NCI-H1694 (cell line): ENCODE measurements around the gene ZFAND4.
"Not testable (repeated sequence)": the region's sequence is repeated elsewhere in the genome, so short reads cannot be mapped to it uniquely, and the experiment has no call there.

Experiments
- DNase-seq: peaks from one replicate; lab custom pipeline; 2025; lab: John Stamatoyannopoulos, UW

Gene ZFAND4

GRCh38 chr10:45672181-45673073 lies at the start of gene ZFAND4:
Gene ZFAND4, minus strand, starts transcription at chr10:45672772. Its CDS starts 9,047 bp downstream, at chr10:45663725.
- DNase-seq = peak; percentile 65

DNA sequence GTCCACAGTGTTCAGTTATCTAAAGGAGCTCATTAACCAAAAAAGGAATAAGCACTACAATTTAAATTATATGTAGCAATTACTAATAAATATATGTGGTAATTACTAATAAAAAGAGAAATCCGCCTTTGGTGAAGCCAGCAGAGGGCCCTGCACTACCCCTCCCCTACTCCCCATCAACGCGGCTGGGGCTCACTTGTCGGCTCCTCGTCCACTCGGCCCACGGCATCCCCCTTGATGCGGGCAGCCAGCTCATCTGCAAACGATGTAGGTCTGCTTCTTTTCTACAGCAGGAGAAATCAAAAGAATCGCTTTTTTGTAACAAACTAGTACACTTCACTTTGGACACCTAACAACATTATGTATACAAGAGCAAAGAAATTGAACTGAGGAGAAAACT lies 48.9 kb upstream of the ZFAND4 start:
- DNase-seq = not testable (repeated sequence)

DNA sequence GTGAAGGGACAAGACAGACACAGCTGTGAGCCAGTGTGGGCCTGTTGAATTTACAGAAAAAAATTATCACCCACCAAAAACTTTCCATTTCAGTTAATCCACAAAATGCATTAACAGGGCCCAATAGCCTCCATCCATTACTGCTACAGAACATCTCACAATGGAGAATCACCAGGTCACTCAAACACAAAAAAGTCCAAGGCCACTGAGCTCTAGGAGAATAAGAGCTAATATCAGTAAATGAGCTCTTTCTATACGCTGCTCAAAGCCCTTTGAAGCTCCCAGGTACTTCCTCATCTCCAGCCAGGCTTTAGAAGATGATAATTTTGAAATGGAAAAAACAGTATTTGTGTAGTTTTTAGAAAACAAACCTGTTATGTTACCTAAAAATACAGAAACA lies 45.1 kb upstream of the ZFAND4 start:
- DNase-seq = not testable (repeated sequence)

DNA sequence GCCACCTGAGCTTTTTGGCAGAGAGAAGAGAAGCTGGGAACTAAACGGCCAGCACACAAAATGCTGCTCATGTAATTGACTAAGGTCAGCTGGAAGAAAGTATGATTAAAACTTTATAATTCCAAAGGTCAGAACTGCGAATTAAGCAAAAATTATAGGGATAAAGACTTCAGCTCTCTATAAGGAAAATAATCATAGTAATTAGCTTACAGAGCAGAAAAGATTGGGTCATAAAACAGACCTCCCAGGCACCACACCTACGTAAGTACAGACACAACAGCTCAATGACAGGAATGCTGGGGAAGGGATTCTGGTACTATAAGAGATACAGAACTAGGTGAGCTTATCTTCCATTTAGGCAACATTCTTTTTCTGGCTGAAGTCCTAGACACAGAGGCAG lies 44.5 kb upstream of the ZFAND4 start:
- not testable (repeated sequence) for DNase-seq

GRCh38 chr10:45711223-45711622 lies 38.7 kb upstream of the ZFAND4 start:
- DNase-seq = not testable (repeated sequence)

GRCh38 chr10:45710200-45710796 lies 37.7 kb upstream of the ZFAND4 start:
- not testable (repeated sequence) for DNase-seq

- not testable (repeated sequence) for DNase-seq
Measured at GRCh38 chr10:45678467-45678866, 5.9 kb upstream of the ZFAND4 start.

- DNase-seq = no peak
Measured at GRCh38 chr10:45675388-45675787, 2.8 kb upstream of the ZFAND4 start.

- DNase-seq = no peak
Measured at GRCh38 chr10:45673074-45673648, 589 bp upstream of the ZFAND4 start.

DNA sequence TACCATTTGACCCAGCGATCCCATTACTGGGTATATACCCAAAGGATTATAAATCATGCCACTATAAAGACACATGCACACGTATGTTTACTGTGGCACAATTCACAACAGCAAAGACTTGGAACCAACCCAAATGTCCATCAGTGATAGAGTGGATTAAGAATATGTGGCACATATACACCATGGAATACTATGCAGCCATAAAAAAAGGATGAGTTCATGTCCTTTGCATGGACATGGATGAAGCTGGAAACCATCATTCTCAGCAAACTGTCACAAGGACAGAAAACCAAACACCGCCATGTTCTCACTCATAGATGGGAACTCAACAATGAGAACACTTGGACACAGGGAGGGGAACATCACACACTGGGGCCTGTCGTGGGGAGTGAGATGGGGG lies 1.3 kb downstream of the ZFAND4 start:
- DNase-seq = not testable (repeated sequence)

DNA sequence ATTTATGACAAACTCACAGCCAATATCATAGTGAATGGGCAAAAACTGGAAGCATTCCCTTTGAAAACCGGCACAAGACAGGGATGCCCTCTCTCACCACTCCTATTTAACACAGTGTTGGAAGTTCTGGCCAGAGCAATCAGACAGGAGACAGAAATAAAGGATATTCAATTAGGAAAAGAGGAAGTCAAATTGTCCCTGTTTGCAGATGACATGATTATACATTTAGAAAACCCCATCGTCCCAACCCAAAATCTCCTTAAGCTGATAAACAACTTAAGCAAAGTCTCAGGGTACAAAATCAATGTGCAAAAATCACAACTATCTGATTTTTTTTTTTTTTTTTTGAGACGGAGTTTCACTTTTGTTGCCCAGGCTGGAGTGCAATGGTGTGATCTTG lies 2.7 kb downstream of the ZFAND4 start:
- DNase-seq = not testable (repeated sequence)

DNA sequence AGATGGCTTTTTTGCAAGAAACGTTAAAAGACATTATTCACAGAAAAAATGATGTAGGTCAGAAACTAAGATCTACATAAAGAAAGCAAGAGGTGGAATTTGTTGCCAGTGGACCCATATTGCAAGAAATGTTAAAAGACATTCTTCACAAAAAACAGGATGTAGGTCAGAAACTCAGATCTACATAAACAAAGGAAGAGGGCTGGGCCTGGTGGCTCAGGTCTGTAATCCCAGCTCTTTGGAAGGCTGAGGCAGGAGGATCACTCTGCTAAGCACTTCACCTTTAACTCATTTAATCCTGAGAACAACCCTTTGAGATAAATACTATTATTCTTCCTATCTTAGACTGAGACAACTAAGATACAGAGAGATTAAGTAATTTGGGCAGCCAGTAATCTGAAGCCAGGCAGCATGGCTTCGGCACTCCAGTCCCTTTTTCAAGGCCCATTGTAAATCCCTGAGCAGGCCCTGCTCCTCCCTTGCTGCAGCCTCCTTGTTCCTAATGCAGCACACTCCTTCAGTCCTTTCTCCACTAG lies 11.6 kb downstream of the ZFAND4 start:
- no peak for DNase-seq

GRCh38 chr10:45657033-45657926 lies 15.3 kb downstream of the ZFAND4 start:
- DNase-seq = no peak

- DNase-seq = no peak
Measured at GRCh38 chr10:45655219-45655618, 17.4 kb downstream of the ZFAND4 start.

- DNase-seq = not testable (repeated sequence)
Measured at GRCh38 chr10:45654753-45655141, 17.8 kb downstream of the ZFAND4 start.

- no peak for DNase-seq
Measured at GRCh38 chr10:45653454-45653853, 19.1 kb downstream of the ZFAND4 start.

DNA sequence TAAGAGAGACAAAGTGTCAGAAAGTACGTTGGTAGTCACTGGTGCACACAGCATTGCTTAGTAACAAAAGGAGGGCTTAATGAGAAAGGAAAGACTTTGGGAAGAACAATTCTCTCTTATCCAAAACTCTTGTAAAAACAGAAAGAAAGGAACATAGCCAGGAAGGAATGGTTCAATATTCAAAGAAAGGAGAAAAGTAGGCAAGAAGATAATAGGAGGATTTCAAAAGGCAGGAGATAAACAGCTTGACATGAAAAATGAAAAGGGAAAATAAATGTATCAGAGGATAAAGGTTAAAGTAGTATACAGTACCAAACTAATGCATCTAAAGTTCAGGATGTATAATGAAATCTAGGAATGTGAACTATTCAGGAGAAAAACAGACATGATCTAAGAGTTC lies 20.1 kb downstream of the ZFAND4 start:
- DNase-seq = no peak

- no peak for DNase-seq
Measured at GRCh38 chr10:45649296-45649695, 23.3 kb downstream of the ZFAND4 start.

GRCh38 chr10:45647118-45647517 lies 25.5 kb downstream of the ZFAND4 start:
- DNase-seq = no peak

DNA sequence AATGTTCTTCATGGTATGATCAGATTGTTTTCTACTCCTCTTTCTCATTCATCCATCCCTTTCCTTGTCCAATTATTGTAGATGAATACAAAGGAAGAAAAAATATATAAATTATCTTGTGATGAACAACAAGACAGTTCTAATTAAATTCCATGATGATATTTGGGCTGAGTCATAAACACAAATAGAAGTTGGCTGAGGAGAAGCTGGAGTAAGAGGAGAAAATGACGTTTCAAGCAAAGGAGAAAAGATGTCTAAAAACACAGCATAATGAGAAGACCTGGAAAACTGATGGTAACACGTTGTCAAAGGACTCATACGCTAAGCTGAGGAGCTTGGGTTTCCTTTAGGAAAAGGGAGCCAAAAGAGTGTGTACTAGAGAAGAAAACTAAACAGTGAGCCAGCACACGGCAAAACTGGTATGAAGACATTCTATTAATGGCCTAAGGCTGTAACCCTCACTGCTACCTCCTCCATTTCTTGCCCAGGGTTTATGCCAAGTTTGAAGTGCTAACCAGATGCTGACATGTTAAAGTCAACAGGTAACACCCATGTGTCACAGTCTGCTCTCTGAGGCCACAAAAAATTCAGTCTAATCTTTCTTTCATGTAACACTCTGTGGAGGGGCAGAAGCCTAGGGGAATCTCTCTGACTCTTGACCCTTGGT lies 26.1 kb downstream of the ZFAND4 start:
- DNase-seq = no peak

DNA sequence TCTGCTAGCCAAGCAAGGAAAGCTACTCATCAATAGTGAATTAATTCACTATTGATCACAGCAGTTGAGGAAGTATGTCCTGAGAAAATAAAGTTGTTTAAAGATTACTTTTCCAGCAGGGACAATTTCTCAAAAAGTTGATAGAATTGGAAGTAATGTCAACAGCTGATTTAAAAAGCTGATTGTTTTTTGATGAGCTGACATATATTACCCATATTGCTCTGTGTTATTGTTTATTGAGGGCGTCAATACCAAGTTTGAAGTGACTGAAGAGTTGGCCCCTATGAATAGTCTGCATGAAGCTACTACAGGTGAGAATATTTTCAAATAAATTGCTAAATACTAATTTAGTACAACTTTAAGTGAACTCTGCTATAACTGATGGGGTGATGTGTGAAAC lies 28.0 kb downstream of the ZFAND4 start:
- no peak for DNase-seq
